Caki2 (cell line): ENCODE data around the gene AP2A2. TPM values are rescaled to one million over a fixed set of nuclear protein-coding genes. Genes with fewer than 3 reads are reported as not detected.

ENCODE experiments used
- DNase-seq: peaks from one replicate; pipeline ENCODE4 v3.0.0-alpha.2; 2015; ENCODE audit warnings: low read depth
- in situ Hi-C: cut with HindIII; loops from 2 replicates; pipeline ENCODE4 v1.10.0; 2016; ENCODE audit warnings: low sequenced_read_pairs, low pct_unique_long_range_greater_than_20kb, mixed read lengths
- total RNA-seq: library from RNA; depleted of rRNA; stranded (reverse); fragments of >200 nt; shearing (Covaris generic); gene quantifications from 2 replicates; pipeline ENCODE4 v1.2.3, GENCODE V29; 2014; ENCODE audit warnings: low replicate concordance

The AP2A2 gene
- total RNA-seq, 1 experiment from 2014 or later: 49.4 TPM

DNA sequence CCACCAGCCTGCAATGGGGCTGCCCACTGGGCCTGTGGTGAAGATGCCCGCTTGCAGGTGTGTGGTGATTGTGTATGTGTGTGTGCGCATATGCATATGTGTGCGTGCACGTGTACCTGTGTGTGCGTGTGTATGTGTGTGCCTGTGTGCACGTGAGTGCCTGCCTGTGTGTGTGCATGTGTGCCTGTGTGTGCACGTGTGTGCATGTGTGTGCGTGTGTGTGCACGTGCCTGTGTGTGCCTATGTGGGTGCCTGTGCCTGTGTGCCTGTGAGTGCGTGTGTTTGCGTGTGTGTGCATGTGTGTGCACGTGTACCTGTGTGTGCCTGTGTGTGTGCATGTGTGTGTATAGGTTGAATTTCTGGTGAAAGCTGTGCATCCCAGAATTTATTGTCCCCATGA is 113.3 kb downstream of the AP2A2 start:
- DNase-seq: no peak
- in situ Hi-C loops: no loop called here

DNA sequence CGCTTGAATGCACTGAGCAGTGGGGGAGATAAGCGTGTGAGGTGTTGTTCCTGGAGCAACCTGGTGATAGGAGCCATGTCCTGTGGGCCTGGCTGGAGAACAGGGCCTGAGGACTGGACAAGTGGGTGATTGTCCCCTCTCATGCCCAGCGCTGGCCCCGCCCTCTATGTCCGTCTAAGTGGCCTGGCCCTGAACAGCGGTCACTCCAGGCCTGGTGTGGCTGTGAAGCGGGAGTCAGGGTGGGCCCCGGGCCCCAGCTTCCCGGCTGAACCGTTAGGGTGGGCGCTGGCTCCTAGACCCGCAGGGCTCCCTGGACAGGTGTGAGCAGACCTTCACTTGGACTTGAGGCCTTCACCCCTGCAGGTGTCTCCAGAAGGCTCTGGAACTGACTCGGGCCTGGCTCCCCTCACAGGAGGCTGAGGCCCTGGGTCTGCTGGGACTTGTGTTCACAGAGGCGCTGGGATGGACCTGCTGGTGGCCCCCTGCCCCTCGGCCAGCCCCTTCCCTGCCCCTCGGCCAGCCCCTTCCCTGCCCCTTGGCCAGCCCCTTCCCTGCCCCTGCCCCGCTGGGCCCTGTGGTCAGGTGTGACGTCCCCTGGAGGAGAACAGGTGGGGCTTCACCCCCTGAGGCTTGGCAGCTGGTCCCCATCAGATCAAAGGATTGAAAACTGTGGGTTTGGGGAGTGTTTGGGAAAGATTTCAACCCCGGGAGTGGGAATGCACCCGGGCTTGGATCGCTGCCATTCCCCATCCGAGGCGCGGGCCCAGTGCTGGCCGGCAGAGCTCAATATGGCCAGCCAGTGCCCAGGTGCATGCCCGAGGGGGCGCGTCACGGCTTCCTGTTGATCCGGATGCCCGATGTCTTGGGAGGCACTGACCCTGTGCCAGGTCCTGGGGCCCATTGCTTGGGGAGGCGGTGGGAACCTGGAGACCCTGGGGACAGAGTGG is 114.1 kb downstream of the AP2A2 start:
- in situ Hi-C loops: no loop called here
- no peak for DNase-seq

DNA sequence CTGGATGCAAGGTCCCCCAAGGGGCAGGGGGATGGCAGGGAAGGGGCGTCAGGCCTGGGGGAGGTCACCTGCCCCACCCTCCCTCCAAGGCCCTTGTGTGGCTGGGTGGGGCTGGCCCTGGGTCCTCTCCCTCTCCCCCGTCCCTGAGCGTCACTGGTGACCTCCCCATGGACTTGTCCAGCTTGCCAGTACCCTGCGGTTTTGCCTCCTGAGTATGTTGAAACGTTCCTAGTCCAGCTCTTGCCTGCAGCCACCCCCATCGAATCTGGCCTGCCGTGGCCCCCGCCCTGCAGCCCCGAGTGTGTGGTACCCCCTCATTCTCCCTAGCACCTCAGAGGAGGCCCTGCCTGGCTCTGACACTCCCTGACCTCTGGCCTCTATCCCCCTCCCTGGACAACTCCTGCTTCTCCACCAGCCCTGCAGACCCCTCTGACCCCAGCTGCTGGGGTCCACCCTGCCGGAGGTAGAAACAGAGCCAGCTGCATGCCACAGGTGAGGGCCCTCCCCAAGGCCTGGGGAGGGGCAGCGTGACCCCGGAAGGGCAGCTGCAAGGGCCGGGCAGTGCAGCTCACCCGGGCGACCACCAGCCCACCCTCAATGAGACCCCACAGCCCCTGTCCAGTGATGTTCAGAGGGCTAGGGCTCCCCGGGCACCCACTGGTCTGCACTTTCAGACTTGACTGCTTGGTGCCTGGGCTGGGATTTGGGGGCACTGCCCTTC is 114.9 kb downstream of the AP2A2 start:
- no peak for DNase-seq
- in situ Hi-C loops: no loop called here

DNA sequence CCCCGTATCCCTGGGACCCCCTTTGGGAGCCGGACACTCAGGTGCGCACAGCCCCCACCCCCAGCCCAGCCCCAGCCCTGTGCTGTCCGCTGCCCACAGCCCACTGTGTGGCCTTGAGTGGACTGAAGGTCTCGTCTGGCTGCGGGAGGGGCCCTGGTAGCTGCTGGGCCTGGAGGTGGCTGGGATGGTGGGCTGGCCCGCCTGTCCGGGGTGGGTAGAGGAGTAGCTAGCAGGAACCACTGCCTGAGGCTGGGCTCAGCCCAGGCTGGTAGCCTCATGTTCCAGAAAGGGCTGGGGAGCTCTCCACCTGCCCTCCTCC is 115.4 kb downstream of the AP2A2 start:
- no peak for DNase-seq
- in situ Hi-C loops: no loop called here

DNA sequence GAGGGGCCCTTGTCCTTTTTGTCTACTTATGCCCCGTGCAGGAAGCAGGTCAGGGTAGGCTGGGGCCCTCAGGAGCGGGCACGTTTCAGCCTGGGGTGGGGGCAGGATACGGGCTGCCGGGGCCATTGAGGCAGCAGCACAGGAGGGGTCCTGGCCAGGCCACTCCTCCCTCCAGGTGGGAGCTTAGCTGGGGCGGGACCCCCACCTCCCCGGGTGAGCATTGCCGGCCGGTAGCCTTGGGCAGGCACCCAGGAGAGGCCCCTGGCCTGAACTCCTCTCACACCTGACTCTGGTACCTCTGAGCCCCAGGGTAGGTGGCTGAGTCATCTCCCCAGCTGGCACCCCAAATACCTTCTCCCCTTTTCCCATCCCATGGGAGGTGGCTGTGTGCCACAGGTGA is 115.8 kb downstream of the AP2A2 start:
- no peak for DNase-seq
- in situ Hi-C loops: no loop called here

DNA sequence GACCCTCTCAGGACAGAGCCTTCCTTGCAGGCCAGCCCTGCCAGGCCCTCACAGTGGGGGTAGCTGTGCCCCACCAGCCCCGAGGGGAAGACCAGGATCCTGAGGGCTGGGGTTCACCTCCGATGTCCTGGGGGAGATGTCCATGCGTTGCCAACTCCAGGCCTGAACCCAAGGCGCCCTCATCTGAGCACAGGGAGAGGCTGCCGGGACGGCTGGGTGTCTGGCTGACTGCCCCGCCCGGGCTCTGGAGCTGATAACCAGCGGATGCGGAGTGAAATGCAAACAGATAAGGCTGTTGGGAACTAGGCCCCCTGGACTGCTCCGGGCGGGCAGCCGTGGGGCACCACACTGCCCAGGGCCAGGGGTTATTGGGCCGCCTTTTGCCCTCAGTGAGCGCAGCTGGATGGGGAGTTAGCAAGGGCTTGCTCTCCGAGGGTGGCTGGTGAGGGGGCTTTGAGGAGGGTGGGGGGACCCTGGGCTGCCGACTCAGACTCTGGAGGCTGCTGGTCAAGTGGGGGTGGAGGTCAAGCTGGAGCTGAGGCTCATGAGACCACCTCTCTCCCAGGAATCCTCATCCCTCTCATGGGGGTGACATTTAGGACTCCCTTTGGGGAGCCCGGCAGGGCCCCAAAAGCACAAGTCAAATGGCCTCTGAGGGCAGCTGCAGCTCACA is 116.4 kb downstream of the AP2A2 start:
- no peak for DNase-seq
- in situ Hi-C loops: no loop called here

DNA sequence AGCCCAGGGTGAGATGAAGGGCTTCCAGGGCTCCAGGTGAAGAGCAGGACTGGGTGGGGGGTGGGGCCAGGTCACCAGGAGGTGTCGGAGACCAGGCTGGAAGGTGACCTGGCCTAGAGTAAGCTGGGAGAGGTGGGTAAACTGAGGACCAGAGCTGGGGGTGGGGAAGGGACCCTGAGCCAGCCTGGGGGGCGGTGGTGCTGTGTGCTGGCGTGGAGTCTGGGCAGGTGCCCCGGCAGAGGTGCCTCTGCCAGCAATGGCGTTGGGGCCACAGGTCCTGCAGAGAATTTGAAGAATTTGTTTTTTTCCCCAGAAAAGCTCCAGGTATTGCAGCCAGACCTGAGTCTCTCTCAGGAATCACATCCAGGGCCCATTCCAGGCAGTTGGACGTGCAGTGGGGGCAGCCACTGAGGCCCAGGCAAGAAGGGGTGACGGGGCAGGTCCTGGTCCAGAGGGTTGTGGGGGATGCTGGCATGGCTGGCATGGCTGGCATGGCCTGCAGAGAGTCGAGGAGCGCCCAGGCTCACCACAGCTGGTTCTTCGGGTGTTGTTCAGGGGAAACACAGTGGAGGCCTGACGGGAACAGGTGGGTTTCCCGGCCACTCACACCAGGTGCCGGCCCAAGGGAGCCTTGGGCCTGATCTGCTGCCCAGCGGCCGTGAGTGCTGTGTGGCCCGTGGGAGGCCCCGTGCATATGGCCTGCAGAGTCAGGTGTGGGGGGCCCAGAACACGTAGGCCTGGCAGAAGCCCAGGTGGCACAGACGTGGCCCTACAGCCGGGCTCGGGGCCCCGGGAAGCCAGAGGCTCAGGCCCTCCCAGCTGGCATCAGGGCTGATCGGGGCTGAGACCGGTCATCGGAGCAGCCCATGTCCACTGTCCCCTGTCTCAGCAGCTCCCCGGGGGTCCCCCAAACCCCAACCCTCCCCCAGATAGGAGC is 117.2 kb downstream of the AP2A2 start:
- in situ Hi-C loops: no loop called here
- no peak for DNase-seq

DNA sequence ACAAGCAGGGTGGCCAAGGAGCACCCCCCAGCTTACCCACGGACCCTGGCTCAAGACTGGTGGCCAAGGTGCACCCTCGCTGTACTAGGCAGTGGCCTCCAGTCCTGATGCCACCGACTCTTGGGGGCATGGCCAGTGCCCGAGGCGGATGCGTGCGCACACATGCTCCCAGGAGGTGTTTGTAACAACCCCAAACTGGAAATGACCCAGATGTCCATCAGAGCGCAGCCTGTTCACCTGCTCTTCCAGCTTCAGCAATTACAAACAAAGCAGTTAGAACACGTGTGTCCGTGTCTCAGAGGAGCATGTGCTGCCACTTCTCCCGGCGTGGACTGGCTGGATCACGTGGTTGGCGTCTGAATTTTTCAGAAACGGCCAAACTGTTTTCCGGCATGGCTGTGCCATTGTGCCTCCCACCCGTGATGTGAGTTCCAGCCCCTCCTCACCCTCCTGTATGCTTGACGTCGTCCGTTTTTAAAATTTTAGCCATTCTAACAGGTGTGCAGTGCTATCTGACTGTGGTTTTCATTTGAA is 118.0 kb downstream of the AP2A2 start:
- in situ Hi-C loops: no loop called here
- no peak for DNase-seq

DNA sequence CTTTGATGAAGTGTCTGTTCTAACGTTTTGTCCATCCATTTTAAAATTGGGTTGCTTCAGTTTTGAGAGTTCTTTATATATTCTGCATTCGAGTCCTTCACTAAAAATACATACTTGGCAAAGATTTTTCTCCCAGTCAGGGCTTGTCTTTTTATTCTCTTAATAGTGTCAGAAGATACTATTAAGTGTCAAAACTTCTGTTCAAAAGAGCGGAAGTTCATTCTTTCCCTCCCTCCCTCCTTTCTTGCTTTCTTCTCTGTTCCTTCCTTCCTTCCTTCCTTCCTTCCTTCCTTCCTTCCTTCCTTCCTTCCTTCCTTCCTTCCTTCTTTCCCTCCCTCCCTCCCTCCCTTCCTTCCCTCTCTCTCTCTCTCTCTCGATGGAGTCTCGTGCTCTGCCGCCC is 118.5 kb downstream of the AP2A2 start:
- in situ Hi-C loops: no loop called here
- DNase-seq: no peak

DNA sequence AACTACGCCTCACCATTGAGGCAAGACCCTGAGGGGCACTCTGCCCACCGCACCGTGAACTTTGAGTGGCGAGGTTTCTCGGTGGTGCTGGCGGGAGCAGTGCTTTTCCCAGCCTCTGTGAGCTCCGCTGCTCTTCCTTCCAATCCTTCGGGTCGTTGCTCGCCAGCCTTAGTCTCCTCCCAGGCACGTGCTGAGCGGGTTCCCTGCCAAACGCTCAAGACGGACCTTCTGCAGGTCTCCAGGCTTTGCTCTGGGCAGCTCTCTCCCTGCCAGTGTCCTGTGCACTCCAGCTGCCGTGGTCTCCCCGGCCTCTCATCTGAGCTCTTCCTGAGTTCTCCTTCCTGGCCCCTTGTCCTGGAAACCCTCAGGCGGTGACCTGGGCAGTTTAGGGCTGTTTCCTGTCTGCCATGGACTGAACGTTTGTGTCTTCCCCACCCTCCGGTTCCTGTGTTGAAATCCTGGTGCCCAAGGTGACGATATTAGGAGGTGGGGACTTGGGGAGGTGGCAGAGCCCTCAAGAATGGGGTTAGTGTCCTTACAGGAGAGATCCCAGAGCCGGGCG is 122.0 kb downstream of the AP2A2 start:
- in situ Hi-C loops: no loop called here
- no peak for DNase-seq

DNA sequence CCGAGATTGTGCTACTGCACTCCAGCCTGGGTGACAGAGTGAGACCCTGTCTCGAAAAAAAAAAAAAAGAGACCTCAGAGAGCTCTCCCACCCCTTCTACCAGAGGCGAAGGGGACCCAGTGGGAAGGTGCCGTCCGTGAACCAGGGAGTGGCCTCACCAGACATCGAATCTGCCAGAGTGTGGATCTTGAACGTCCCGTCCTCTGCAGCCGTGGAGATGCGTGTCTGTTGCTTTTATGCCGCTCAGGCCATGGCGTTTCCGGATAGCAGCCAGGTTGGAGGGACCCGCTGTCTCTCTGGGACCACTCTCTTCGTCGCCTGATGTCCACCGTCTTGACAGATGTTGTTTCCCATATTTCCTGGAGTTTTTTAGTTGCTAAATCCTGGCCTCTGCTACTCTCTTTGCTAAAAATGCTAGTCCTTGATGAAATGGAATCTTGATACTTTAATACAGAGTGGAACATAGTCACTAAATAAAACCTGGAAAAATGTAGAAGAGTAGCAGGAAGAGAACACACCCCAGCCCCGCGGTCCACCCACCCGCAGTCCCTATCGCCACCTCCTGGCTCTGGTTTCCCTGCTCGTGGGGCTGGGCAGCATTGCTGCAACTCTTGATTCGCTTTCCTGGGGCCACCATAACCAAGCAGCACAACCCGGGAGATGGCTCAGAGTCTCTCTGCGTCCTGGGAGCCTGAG is 122.9 kb downstream of the AP2A2 start:
- in situ Hi-C loops: no loop called here
- DNase-seq: no peak

DNA sequence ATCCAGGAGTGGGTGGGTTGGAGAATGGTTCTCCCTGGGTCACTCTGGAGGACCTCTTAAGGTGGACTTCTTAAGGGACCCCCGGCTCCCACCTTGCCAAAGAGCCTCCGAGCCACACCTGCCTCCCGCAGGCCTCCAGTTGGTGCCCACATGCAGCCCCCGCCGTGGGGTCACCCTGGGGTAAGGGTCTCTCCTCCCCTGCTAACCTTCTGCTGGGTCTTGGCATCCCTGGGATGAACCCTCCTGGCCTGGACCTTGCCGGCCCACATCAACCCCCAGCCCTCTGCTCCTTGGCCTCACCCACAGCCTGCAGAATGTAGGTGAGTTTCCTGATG is 123.4 kb downstream of the AP2A2 start:
- in situ Hi-C loops: no loop called here
- no peak for DNase-seq

DNA sequence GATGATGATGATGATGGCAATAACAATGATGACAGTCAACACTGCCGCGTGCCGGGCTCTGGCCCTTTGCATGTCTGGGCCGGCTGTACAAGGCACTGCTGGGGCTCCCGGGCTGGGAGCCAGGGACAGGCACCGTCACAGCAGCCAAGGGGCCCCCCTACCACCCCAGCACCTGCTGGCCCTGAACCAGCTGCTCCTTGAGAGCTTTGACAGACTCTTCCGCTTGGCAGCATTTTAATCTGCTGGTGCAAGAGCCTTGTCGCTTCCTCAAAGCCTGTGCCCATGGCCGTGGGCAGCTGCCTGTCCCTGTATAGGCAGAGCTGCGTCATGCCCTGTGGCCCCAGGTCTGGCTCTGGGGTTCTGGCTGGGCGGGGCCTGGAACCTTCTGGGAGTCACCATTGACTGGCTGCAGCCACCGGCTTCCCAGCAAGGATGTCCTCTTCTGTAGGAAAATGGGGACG is 123.8 kb downstream of the AP2A2 start:
- in situ Hi-C loops: no loop called here

DNA sequence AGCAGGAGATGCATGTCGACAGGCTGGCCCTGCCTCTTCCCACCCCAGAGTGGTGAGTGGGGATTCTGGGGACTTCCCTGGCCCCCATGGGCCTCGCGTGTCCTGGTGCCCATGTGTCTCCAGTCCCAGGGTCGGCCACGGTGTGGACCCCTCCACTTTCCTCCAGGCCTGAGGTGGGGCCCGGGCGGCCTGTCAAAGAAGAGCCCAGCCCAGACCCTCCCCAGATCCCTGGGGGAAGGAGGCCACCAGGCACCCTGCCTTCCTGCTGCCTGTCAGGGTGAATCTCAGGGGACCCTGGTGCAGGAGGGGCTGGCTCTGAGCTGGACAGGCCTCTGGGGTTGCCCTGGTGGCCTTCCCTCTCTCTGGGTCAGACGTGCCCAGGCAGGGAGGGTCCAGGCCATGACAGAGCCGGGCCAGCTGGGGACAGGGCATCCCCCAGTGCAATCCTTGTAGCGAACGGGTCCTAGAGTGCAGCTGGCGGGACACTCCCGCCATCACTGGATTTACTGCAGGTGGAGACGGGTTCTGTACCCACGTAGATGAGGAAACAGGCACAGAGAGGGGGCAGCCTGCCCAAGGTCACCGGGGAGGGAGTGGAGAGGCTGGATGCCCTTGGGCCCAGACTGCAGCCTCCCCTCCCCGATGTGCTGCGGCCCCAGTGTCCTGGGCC is 124.4 kb downstream of the AP2A2 start:
- DNase-seq: no peak
- in situ Hi-C loops: no loop called here

More for the DNA sequence above, 123.8 kb downstream of the AP2A2 start:
- no peak for DNase-seq

DNA sequence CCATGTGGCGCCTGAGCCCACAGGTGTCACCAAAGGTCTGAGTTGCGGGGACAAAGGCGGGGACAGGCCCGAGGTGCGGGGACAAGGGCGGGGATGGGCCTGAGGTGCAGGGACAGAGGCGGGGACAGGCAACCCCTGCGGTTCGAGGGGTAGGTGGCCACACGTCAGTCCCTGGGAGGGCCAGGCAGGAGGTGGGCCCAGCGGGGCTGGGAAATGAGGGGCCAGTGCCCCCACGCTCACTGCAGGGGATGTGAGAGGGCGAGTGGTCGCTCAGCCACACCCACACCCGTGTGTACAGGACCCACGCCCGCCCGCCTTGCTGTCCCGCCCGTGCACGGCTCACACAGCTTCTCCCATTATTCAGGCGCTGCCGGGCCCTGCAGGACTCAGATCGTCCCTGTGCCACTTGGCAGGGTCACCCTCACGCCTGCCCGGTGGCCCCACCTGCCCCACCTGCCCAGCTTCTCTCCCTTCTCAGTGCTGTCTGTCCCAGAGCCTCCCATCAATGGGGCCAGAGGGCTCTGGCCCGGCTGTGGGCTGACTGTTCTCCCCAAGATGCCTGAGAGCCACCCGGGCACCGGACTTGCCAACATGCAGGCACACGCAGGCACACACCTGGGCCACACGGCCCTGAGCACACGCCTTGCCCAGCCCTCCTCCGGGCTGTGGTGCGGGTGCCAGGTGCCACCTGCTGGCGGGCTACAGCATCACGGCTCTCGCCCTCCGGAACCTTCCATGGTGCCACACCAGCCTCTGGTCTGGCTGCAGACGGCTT is 125.1 kb downstream of the AP2A2 start:
- DNase-seq: peak; percentile 63
- in situ Hi-C loops: no loop called here
